Activated CD4-positive, alpha-beta T cell treated with anti-CD3 and anti-CD28 coated beads, Interleukin-2, Interleukin-6, amounts not matched to agents 100 ng/mL and 50 ng/mL, durations not matched to agents 16 hours and 8 hours (primary cell): ENCODE data around the gene KRTAP5-8.
A peak's percentile ranks its signal among the peaks of the same experiment; 100 is the strongest.
"Not testable (repeated sequence)": the region's sequence is repeated elsewhere in the genome, so short reads cannot be mapped to it uniquely, and the experiment has no call there.

Experiments used
- DNase-seq: peaks from one replicate; pipeline ENCODE4 v3.0.0-alpha.2; 2020

The KRTAP5-8 gene

GRCh38 chr11:71537977-71538665 is at the start of gene KRTAP5-8:
Gene KRTAP5-8 (plus strand): TSS chr11:71538025. CDS start chr11:71538056, 31 bp downstream.
- not testable (repeated sequence) for DNase-seq

GRCh38 chr11:71488681-71489270 is 49.0 kb upstream of the KRTAP5-8 start:
- DNase-seq, result no peak

- DNase-seq, result peak; percentile 80
These were observed 48.3 kb upstream of the KRTAP5-8 start for GRCh38 chr11:71489311-71490043.

- no peak for DNase-seq
These were observed 47.6 kb upstream of the KRTAP5-8 start for GRCh38 chr11:71490044-71490730.

- no peak for DNase-seq
These were observed 47.0 kb upstream of the KRTAP5-8 start for GRCh38 chr11:71490731-71491390.

GRCh38 chr11:71491531-71491930 is 46.3 kb upstream of the KRTAP5-8 start:
- no peak for DNase-seq

GRCh38 chr11:71491940-71492339 is 45.9 kb upstream of the KRTAP5-8 start:
- no peak for DNase-seq

GRCh38 chr11:71495286-71496230 is 42.3 kb upstream of the KRTAP5-8 start:
- no peak for DNase-seq

- no peak for DNase-seq
These were observed 41.4 kb upstream of the KRTAP5-8 start for GRCh38 chr11:71496421-71496820.

- no peak for DNase-seq
These were observed 39.7 kb upstream of the KRTAP5-8 start for GRCh38 chr11:71498091-71498490.

- DNase-seq, result peak; percentile 35
These were observed 38.7 kb upstream of the KRTAP5-8 start for GRCh38 chr11:71499125-71499524.

- no peak for DNase-seq
These were observed 38.3 kb upstream of the KRTAP5-8 start for GRCh38 chr11:71499546-71499945.

- no peak for DNase-seq
These were observed 37.2 kb upstream of the KRTAP5-8 start for GRCh38 chr11:71500601-71501021.

- no peak for DNase-seq
These were observed 36.5 kb upstream of the KRTAP5-8 start for GRCh38 chr11:71501071-71501985.

- no peak for DNase-seq
These were observed 35.8 kb upstream of the KRTAP5-8 start for GRCh38 chr11:71502026-71502425.

GRCh38 chr11:71502871-71503435 is 34.9 kb upstream of the KRTAP5-8 start:
- DNase-seq, result no peak

GRCh38 chr11:71504531-71504930 is 33.3 kb upstream of the KRTAP5-8 start:
- DNase-seq, result no peak

- DNase-seq, result no peak
These were observed 32.8 kb upstream of the KRTAP5-8 start for GRCh38 chr11:71505001-71505400.

- no peak for DNase-seq
These were observed 32.0 kb upstream of the KRTAP5-8 start for GRCh38 chr11:71505781-71506180.

GRCh38 chr11:71507102-71507501 is 30.7 kb upstream of the KRTAP5-8 start:
- no peak for DNase-seq
